Measurements from ENCODE around the gene PRDM16.
"Not testable (repeated sequence)": the region's sequence is repeated elsewhere in the genome, so short reads cannot be mapped to it uniquely, and the experiment has no call there.

Gene PRDM16

GRCh38 chr1:3236361-3236760 lies 167.4 kb downstream of the PRDM16 start:
- no peak for DNase-seq (ENCODE audit: low read depth)
- TF ChIP-seq, protein P1, sequence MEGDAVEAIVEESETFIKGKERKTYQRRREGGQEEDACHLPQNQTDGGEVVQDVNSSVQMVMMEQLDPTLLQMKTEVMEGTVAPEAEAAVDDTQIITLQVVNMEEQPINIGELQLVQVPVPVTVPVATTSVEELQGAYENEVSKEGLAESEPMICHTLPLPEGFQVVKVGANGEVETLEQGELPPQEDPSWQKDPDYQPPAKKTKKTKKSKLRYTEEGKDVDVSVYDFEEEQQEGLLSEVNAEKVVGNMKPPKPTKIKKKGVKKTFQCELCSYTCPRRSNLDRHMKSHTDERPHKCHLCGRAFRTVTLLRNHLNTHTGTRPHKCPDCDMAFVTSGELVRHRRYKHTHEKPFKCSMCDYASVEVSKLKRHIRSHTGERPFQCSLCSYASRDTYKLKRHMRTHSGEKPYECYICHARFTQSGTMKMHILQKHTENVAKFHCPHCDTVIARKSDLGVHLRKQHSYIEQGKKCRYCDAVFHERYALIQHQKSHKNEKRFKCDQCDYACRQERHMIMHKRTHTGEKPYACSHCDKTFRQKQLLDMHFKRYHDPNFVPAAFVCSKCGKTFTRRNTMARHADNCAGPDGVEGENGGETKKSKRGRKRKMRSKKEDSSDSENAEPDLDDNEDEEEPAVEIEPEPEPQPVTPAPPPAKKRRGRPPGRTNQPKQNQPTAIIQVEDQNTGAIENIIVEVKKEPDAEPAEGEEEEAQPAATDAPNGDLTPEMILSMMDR (IDR thresholded peaks at IDR 0.05; ENCODE audit: low read depth, low read length): no peak
- no peak for TF ChIP-seq POLR2A (IDR thresholded peaks at IDR 0.05; ENCODE audit: extremely low read depth, insufficient read length)
- TF ChIP-seq, protein P2, sequence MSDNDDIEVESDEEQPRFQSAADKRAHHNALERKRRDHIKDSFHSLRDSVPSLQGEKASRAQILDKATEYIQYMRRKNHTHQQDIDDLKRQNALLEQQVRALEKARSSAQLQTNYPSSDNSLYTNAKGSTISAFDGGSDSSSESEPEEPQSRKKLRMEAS (IDR thresholded peaks at IDR 0.05; ENCODE audit: low read depth, low read length): no peak
- TF ChIP-seq MYC (IDR thresholded peaks at IDR 0.05; ENCODE audit: low read depth, low read length): no peak
- no peak overlapping the region for H3K4me3 ChIP-seq (ENCODE audit: low read depth, low read length)

- no peak overlapping the region for H3K4me3 ChIP-seq (ENCODE audit: low read depth, low read length)
- TF ChIP-seq, protein P1 (IDR thresholded peaks at IDR 0.05; ENCODE audit: low read depth, low read length): no peak
- TF ChIP-seq POLR2A (IDR thresholded peaks at IDR 0.05; ENCODE audit: extremely low read depth, insufficient read length) (no peak), MYC (IDR thresholded peaks at IDR 0.05; ENCODE audit: low read depth, low read length) (no peak)
- TF ChIP-seq, protein P2 (IDR thresholded peaks at IDR 0.05; ENCODE audit: low read depth, low read length): no peak
These were observed 168.0 kb downstream of the PRDM16 start for GRCh38 chr1:3236955-3237354.

GRCh38 chr1:3237570-3237969 lies 168.6 kb downstream of the PRDM16 start:
- H3K4me3 ChIP-seq (ENCODE audit: low read depth, low read length): no peak overlapping the region
- TF ChIP-seq, protein P1 (IDR thresholded peaks at IDR 0.05; ENCODE audit: low read depth, low read length): no peak
- TF ChIP-seq, protein P2 (IDR thresholded peaks at IDR 0.05; ENCODE audit: low read depth, low read length): no peak
- TF ChIP-seq MYC (IDR thresholded peaks at IDR 0.05; ENCODE audit: low read depth, low read length) (no peak), POLR2A (IDR thresholded peaks at IDR 0.05; ENCODE audit: extremely low read depth, insufficient read length) (no peak)
- DNase-seq (ENCODE audit: low read depth): no peak

More at GRCh38 chr1:3236955-3237354, 168.0 kb downstream of the PRDM16 start:
- DNase-seq (ENCODE audit: low read depth): no peak

DNA sequence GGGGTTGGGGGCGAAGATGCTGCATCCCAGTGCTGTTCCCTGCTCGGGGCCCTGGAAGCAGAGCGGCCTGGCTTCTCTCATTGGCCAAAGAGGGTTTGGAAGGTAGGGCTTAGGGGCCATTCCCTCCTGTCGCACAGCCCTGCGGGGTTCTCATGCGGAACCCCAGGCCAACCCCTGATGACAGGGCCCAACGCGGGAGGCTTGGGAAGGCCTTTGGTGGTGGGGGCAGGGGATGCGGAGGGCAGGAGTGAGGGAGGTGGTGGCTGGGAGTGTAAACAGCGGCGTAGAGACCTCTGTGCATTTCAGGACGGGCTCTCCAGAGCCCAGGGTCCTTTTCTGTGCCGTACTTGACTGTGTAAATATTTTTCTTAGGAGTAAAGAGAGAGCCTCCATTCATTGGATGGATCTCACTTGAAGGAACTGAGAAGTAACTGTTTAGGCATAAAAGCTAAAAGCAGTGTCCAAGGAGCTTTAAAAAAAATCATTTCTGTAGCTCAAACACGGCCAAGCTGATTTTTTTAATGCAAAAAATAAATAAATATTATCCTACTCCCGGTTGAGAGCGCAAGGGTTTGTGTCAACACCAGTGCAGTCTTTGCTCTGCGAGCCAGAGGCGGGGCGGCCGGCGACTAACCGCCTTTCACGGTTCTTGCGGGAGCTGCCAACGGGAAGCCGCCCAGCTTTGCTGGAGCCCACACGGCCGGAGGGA lies 169.1 kb downstream of the PRDM16 start:
- DNase-seq (ENCODE audit: low read depth): no peak
- H3K4me3 ChIP-seq (ENCODE audit: low read depth, low read length): no peak overlapping the region
- TF ChIP-seq POLR2A (IDR thresholded peaks at IDR 0.05; ENCODE audit: extremely low read depth, insufficient read length) (no peak), MYC (IDR thresholded peaks at IDR 0.05; ENCODE audit: low read depth, low read length) (no peak)
- TF ChIP-seq, protein P2 (IDR thresholded peaks at IDR 0.05; ENCODE audit: low read depth, low read length): no peak
- TF ChIP-seq, protein P1 (IDR thresholded peaks at IDR 0.05; ENCODE audit: low read depth, low read length): no peak

DNA sequence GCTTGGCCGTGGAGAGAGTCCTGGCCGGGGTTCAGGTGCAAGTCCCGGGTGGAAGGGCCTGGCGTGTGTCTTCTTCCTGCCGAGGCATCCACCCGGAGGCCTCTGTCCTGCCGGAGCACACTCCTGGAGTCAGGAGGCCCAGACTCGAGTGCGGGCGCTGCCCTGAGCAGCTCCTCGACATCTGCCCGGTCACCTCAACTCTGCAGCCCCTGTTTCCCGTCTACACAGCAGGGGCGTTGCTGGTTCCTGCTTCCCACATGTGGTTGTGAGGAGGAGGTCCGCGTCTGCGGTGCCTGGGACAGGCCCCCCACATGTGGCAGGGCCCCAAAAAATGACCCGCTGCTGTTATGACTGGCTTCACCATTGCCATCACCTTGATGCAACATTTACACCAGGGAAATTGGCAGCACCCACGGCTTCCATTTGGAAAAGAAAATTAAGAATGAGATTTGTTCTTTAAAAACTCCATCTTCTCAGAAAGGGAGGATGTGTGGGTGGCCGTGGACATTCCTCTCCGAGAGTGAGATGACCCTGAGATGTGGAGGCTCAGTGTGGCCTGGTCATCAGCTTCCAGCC lies 169.8 kb downstream of the PRDM16 start:
- TF ChIP-seq POLR2A (IDR thresholded peaks at IDR 0.05; ENCODE audit: extremely low read depth, insufficient read length) (no peak), MYC (IDR thresholded peaks at IDR 0.05; ENCODE audit: low read depth, low read length) (no peak)
- TF ChIP-seq, protein P2 (IDR thresholded peaks at IDR 0.05; ENCODE audit: low read depth, low read length): no peak
- DNase-seq (ENCODE audit: low read depth): no peak
- no peak overlapping the region for H3K4me3 ChIP-seq (ENCODE audit: low read depth, low read length)

DNA sequence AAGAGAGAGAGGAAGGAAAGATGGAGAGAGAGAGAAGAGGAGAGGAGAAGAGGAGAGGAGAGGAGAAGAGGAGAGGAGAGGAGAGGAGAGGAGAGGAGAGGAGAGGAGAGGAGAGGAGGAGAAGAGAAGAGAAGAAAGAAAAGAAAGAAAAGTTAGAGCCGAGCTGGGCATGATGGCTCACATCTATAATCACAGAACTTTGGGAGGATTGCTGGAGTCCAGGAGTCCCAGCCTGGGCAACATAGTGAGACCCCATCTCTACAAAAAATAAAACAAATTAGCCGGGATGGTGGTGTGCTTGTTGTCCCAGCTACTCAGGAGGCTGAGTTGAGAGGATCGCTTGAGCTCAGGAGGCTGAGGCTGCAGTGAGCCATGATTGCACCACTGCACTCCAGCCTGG lies 171.0 kb downstream of the PRDM16 start:
- not testable (repeated sequence) for DNase-seq (ENCODE audit: low read depth)

More for the DNA sequence above, 171.0 kb downstream of the PRDM16 start:
- not testable (repeated sequence) for H3K4me3 ChIP-seq (ENCODE audit: low read depth, low read length)
